Smooth muscle cell (in vitro differentiated cells): ENCODE results near the gene CCDC13. TPM values are rescaled to one million over a fixed set of nuclear protein-coding genes. Genes with fewer than 3 reads are reported as not detected.
A peak's percentile ranks its signal among the peaks of the same experiment; 100 is the strongest.

ENCODE experiments used
- DNase-seq: peaks from one replicate; lab custom pipeline; 2025; ENCODE audit not compliant: unreplicated experiment; lab: John Stamatoyannopoulos, UW
- H2AFZ ChIP-seq: fragments of 200-600 bp; sonication (generic); 2 replicates; pipeline ENCODE4 v1.6.0; 2016; ENCODE audit warnings: antibody characterized with exemption, low read depth, mild to moderate bottlenecking
- H3F3A ChIP-seq: fragments of 200-600 bp; sonication (generic); 2 replicates; pipeline ENCODE4 v1.6.0; 2017; ENCODE audit warnings: antibody characterized with exemption, low read depth
- H3K27ac ChIP-seq: fragments of 200-600 bp; sonication (generic); 2 replicates; pipeline ENCODE4 v1.5.1; 2016; ENCODE audit warnings: low read depth, mild to moderate bottlenecking
- H3K27me3 ChIP-seq: fragments of 200-600 bp; sonication (generic); 2 replicates; pipeline ENCODE4 v1.6.1; 2016; ENCODE audit warnings: low read depth, mild to moderate bottlenecking
- H3K36me3 ChIP-seq: fragments of 200-600 bp; sonication (generic); 2 replicates; pipeline ENCODE4 v1.5.1; 2016; ENCODE audit warnings: low read depth
- H3K4me1 ChIP-seq: fragments of 200-600 bp; sonication (generic); 2 replicates; pipeline ENCODE4 v1.5.1; 2016; ENCODE audit warnings: low read depth
- H3K4me2 ChIP-seq: fragments of 200-600 bp; sonication (generic); 2 replicates; pipeline ENCODE4 v1.6.0; 2016; ENCODE audit warnings: mild to moderate bottlenecking
- H3K4me3 ChIP-seq: fragments of 200-600 bp; sonication (generic); 2 replicates; pipeline ENCODE4 v1.5.1; 2016; ENCODE audit warnings: mild to moderate bottlenecking
- H3K79me2 ChIP-seq: fragments of 200-600 bp; sonication (generic); 2 replicates; pipeline ENCODE4 v1.6.0; 2016; ENCODE audit warnings: low read depth, mild to moderate bottlenecking
- H3K9ac ChIP-seq: fragments of 200-600 bp; sonication (generic); 2 replicates; pipeline ENCODE4 v1.6.0; 2016; ENCODE audit warnings: low read depth
- H3K9me3 ChIP-seq: fragments of 200-600 bp; sonication (generic); replicated peaks from 2 replicates; pipeline ENCODE4 v1.5.1; 2016; ENCODE audit warnings: low read depth
- H4K20me1 ChIP-seq: fragments of 200-600 bp; sonication (generic); 2 replicates; pipeline ENCODE4 v1.6.0; 2016; ENCODE audit warnings: low read depth
- CTCF ChIP-seq: fragments of 200-600 bp; sonication (generic); IDR thresholded peaks from 2 replicates; pipeline ENCODE4 v1.5.1; 2017; ENCODE audit warnings: borderline replicate concordance, mild to moderate bottlenecking, antibody characterized with exemption; ENCODE audit not compliant: insufficient read depth, poor library complexity, severe bottlenecking
- WGBS: methylation state at CpG from one replicate; pipeline ENCODE4 v1.1.7; 2016; ENCODE audit warnings: low lambda C conversion rate; 5-methylcytosine and 5-hydroxymethylcytosine counted together
- polyA plus RNA-seq: library from polyadenylated mRNA; unstranded; fragments of >200 nt; fragmentation: Nextera tagmentation; extraction: Ambion mirVana; gene quantifications from 2 replicates; pipeline ENCODE4 v1.2.1, GENCODE V29; 2016
- total RNA-seq: library from RNA; depleted of rRNA; stranded (reverse); fragments of >200 nt; gene quantifications from 2 replicates; pipeline ENCODE4 v1.2.3, GENCODE V29; 2014

CCDC13 gene
- total and polyA plus RNA-seq, 2 experiments from 2014 or later: not detected

- Histone ChIP-seq H3K4me2 (no peak overlapping the region), H3K4me3 (no peak overlapping the region), H4K20me1 (peaks cover 65% of the 10 kb centered on the region), H3K27ac (no peak overlapping the region), H3K36me3 (peaks cover 10% of the 10 kb centered on the region), H3K9ac (no peak overlapping the region), H3K79me2 (peaks cover 62% of the 10 kb centered on the region), H3F3A (no peaks in the 10 kb centered on the region), H3K4me1 (peaks cover 1% of the 10 kb centered on the region), H3K9me3 (no peaks in the 10 kb centered on the region), H3K27me3 (no peaks in the 10 kb centered on the region), H2AFZ (no peak overlapping the region)
- WGBS: 85% methylated on average over 2 of the region's 2 CpGs
- TF ChIP-seq CTCF: no peak
- no peak for DNase-seq
Measured at GRCh38 chr3:42795621-42796181, 22.6 kb upstream of the CCDC13 start.

DNA sequence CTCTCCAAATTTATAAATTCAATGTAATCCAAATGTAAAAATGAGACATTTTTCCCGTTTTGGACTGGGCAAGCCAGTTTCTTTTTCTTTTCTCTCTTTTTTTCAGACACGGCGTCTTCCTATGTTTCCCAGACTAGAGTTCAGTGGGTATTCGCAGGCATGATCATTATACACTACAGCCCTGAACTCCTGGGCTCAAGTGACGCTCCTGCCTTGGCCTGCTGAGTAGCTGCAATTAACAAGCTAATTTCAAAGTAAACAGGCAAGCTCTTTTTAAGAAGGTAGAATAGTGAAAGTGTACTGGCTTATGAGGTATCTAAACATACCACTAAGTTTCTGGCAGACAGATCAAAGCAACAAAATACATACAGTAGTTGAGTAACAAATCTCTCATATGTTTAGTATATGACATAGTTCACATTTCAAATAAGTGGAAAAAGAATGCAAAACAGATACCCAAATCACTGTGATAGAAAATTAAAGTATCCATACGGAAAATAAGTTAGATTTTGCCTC lies 17.7 kb upstream of the CCDC13 start:
- 74% methylated on average over 6 of the region's 6 CpGs for WGBS
- H4K20me1 ChIP-seq: peaks cover 79% of the 10 kb centered on the region
- no peaks in the 10 kb centered on the region for H3K27me3 ChIP-seq
- peak overlapping the region; percentile 35 for H3K27ac ChIP-seq
- no peaks in the 10 kb centered on the region for H3K9me3 ChIP-seq
- H2AFZ ChIP-seq: no peak overlapping the region
- H3K4me3 ChIP-seq: no peak overlapping the region
- peaks cover 70% of the 10 kb centered on the region for H3K79me2 ChIP-seq
- H3K4me2 ChIP-seq: no peak overlapping the region
- peaks cover 22% of the 10 kb centered on the region for H3K36me3 ChIP-seq
- TF ChIP-seq CTCF: no peak
- H3K4me1 ChIP-seq: no peaks in the 10 kb centered on the region
- DNase-seq: no peak
- no peaks in the 10 kb centered on the region for H3F3A ChIP-seq
- H3K9ac ChIP-seq: no peak overlapping the region

DNA sequence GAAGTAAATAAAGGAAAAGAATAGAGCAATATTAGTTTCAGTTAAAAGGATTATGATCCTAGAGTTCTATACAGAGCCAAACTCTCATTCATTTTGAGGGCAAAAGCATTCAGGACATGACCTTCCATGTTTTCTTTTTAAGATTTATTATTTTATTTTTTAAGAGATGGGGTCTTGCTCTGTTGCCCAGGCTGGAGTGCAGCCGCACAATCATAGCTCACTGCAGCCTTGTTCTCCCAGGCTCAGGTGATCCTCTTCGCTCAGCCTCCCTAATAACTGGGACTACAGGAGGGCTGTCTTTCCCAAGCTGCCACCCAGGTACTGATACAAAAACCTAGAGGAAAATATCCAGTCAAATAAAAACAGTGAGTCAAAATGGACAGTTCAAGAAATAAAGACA lies 13.6 kb upstream of the CCDC13 start:
- H4K20me1 ChIP-seq: peaks cover 52% of the 10 kb centered on the region
- TF ChIP-seq CTCF: no peak
- H3K9ac ChIP-seq: no peak overlapping the region
- DNase-seq: no peak
- no peaks in the 10 kb centered on the region for H3K4me1 ChIP-seq
- H2AFZ ChIP-seq: no peak overlapping the region
- WGBS: 100% methylated on average over 2 of the region's 2 CpGs
- no peak overlapping the region for H3K27ac ChIP-seq
- H3F3A ChIP-seq: no peaks in the 10 kb centered on the region
- peaks cover 40% of the 10 kb centered on the region for H3K79me2 ChIP-seq
- peaks cover 20% of the 10 kb centered on the region for H3K36me3 ChIP-seq
- H3K4me2 ChIP-seq: no peak overlapping the region
- no peak overlapping the region for H3K4me3 ChIP-seq
- H3K27me3 ChIP-seq: no peaks in the 10 kb centered on the region
- no peaks in the 10 kb centered on the region for H3K9me3 ChIP-seq

GRCh38 chr3:42786212-42786611 lies 13.2 kb upstream of the CCDC13 start:
- Histone ChIP-seq H3K4me3 (no peak overlapping the region), H3K36me3 (peaks cover 20% of the 10 kb centered on the region), H3K4me2 (no peak overlapping the region), H3F3A (no peaks in the 10 kb centered on the region), H3K9me3 (no peaks in the 10 kb centered on the region), H3K27me3 (no peaks in the 10 kb centered on the region), H3K27ac (no peak overlapping the region), H2AFZ (no peak overlapping the region), H3K9ac (no peak overlapping the region), H3K4me1 (no peaks in the 10 kb centered on the region), H3K79me2 (peaks cover 38% of the 10 kb centered on the region), H4K20me1 (peaks cover 50% of the 10 kb centered on the region)
- WGBS: 85% methylated on average over 1 of the region's 1 CpG
- DNase-seq: no peak
- no peak for TF ChIP-seq CTCF
